ENCODE results near the gene CARD10.

GRCh38 chr22:37456346-37456745 is 62.9 kb downstream of the CARD10 start:
- no peak for TF ChIP-seq CTCF (IDR thresholded peaks at IDR 0.05)
- TF ChIP-seq POLR2A (IDR thresholded peaks at IDR 0.05), result no peak
